Measurements from ENCODE around the gene PRRG1.
A peak's percentile ranks its signal among the peaks of the same experiment; 100 is the strongest.
"Not testable (repeated sequence)": the region's sequence is repeated elsewhere in the genome, so short reads cannot be mapped to it uniquely, and the experiment has no call there.

Gene PRRG1

GRCh38 chrX:37349221-37350033 is at the start of gene PRRG1:
PRRG1 (plus strand) TSS chrX:37349364; CDS start chrX:37406250, 56,886 bp downstream.
- DNase-seq (ENCODE audit: low read depth in 2 of 2), result peak in 1 of 2 donors; percentile 1

DNA sequence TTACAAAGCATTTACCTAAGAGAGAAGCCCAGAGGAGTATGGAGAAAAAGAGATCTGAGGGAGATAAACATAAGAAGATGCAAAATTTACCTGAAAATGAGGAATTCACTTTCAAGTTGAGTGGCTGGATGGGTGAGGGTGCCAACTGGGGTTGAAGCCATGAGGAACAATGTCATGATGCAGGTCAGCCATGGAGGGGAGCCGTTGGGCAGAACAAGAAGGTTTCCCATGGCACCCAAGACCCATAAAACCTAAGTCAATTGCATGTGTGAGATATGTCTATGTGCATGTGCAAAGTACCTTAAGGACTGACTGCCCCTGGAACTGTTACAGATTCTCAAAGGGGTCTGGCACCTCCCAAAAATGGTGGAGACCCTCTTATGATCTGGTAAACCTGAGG is 46.6 kb upstream of the PRRG1 start:
- DNase-seq (ENCODE audit: low read depth in 2 of 2), result no peak

DNA sequence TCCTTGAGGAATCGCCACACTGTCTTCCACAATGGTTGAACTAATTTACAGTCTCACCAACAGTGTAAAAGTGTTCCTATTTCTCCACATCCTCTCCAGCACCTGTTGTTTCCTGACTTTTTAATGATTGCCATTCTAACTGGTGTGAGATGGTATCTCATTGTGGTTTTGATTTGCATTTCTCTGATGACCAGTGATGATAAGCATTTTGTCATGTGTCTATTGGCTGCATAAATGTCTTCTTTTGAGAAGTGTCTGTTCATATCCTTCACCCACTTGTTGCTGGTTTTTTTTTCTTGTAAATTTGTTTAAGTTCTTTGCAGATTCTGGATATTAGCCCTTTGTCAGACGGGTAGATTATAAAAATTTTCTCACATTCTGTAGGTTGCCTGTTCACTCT is 43.9 kb upstream of the PRRG1 start:
- DNase-seq (ENCODE audit: low read depth in 2 of 2), result not testable (repeated sequence)

DNA sequence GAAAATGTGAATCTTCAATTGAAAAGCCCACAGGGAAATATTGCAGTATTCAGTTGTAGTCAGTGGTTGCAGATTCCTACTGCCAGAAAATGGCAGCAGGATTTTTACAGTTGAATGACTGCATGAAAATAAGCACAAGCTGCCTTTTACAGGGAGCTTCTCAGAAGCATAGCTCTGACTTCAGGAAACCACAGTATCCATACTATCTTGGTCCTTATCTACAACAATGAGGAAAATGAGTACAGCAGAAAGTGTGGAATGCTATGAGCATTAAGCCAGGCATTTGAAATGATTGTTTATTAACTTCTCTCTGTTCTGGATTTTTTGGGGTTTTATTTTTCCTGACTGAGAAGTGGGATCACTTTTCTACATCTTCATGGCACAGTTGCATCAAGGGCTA is 34.6 kb upstream of the PRRG1 start:
- no peak for DNase-seq (ENCODE audit: low read depth in 2 of 2)

DNA sequence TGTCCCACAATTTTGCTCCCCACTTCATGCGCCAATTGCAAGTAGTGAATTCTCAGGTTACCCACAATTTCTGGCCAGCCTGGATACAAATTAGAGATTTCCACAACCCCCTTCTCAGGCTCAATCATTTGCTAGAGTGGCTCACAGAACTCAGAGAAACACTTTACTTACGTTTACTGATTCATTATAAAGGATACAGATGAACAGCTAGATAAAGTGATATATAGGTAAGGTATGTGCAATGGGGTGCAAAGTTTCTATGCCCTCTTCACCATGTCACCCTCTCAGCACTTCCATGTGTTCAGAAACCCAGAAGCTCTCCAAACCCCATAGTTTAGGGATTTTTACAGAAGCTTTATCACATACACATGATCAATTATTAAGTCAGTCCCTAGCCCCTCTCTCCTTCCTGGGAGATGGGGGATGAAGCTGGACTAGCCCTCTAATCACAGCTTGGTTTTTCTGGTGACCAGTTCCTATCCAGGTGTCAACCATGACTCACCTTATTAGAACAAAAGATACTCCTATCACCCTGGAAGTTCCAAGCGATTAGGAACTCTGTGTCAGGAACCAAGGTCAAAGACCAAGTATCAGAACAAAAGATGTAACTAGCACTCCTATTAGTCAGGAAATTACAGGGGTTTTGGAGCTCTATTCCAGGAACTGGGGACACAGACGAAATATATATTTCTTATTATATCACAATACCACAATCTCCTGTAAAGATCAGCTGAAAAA is 33.5 kb upstream of the PRRG1 start:
- DNase-seq (ENCODE audit: low read depth in 2 of 2), result no peak

DNA sequence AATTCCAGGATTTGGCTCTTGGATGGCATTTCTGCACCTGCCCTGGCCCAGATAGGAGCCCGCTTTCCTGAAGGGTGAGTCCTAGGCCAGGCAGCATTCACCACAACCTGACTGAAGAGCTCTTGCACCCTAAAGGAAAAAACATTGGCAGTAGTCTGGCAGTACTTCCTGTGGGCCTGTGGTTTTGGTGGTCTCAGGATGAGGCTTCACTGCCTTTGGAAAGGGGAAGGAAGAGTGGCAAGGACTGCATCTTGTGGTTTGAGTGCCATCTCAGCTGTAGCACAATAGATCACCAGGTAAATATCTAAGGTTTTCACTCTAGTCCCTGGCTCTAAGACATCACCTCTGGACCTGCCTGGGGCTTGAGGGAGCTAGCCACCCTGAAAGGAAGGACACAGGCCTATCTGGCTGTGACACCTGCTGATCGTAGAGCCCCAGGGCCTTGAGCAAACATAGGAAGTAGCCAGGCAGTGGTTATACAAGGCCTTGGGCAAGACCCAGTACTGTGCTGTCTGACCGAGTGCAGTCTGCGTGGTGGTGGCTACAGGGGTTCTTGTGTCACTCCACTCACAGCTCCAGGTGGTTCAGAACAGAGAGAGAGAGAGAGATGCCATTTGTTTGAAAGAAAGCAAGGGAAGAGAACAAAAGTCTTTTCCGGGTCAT is 28.5 kb upstream of the PRRG1 start:
- DNase-seq (ENCODE audit: low read depth in 2 of 2), result no peak

DNA sequence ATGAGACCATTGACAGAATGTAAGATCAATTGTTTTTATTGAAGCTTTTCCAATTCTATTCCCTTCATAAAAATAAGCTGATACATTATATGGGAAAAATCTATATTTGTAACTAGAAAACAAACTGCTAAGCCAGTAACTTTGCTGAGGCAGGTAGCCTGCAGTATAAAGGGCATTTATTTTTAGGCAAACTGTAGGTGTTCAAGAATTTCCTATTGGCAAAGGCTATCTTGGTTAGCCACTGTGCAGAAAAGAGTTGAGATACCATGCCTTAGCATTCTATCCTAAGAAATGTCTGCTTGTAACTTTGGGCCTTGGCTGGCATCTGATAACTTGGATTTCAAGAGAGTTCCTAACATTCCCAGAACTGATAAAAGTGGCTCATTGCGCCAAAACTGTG is 18.5 kb upstream of the PRRG1 start:
- DNase-seq (ENCODE audit: low read depth in 2 of 2), result no peak

- no peak for DNase-seq (ENCODE audit: low read depth in 2 of 2)
Observed at GRCh38 chrX:37331546-37331945, 17.6 kb upstream of the PRRG1 start.

DNA sequence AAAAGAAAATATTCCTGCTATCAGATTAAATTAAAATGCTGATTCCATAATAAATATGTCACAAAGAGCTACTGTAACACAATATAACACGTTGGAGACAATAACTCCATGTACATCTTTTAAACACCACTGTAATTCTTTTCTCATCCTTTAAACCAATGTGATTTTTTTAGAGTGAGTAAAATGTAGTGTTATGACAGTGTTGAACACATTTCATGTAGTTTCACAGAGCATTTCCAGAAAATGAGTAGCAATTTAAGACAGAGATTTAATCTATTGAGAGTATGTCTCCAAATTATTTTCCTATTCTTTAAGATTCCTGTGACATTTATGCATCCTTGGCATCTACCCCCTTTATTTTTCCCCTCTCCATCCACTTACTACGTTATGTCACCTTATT is 17.1 kb upstream of the PRRG1 start:
- DNase-seq (ENCODE audit: low read depth in 2 of 2), result no peak

DNA sequence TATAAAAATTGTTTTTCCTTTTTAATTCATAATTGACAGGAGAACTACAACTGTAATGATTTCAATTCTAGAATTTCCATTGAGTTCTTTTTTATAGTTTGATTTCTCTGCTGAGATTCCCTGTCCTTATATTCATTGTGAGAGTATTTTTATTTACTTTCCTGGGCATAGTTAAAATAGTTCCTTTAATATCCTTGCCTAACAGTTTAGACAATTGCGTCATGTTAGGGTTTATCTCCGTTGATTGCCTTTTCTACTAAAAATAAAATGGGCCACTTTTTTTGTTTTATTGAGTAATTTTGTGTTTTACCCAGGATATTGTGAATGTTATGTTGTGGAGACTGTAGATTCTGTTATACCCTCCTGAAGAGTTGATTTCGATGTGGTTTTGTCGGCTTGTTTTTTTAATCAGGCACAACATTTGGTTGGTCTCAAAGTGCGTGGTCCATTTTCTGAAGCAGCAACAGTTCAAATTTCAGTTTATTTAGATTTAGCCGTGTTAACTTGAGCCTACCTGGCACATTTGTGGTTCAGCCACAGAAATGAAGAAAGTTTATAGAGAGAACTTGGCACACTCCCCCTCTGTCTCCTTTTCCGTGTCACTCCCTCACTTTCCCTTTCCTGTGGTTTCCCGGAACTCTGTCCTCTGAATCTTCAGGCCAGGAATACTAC is 16.0 kb upstream of the PRRG1 start:
- DNase-seq (ENCODE audit: low read depth in 2 of 2), result no peak

GRCh38 chrX:37347420-37347819 is 1.7 kb upstream of the PRRG1 start:
- no peak for DNase-seq (ENCODE audit: low read depth in 2 of 2)

- no peak for DNase-seq (ENCODE audit: low read depth in 2 of 2)
Observed at GRCh38 chrX:37348231-37348970, 763 bp upstream of the PRRG1 start.

- no peak for DNase-seq (ENCODE audit: low read depth in 2 of 2)
Observed at GRCh38 chrX:37348971-37349220, 268 bp upstream of the PRRG1 start.

DNA sequence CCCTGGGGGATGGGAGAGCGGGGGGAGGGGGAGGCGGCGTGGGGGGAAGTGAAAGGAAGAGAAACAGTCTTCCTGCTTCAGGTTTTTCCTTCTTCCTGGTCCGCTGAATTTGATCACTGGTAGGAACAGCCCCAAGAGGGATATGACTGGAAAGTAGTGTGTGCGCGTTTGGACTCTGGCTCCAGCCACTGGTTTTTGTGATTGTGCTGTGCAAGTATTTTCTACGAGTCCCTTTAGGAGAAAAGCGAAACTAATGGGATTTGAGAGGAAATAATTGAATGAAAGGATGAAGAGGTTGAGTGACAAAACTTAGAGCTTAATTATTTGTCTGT is 836 bp downstream of the PRRG1 start:
- DNase-seq (ENCODE audit: low read depth in 2 of 2), result no peak

DNA sequence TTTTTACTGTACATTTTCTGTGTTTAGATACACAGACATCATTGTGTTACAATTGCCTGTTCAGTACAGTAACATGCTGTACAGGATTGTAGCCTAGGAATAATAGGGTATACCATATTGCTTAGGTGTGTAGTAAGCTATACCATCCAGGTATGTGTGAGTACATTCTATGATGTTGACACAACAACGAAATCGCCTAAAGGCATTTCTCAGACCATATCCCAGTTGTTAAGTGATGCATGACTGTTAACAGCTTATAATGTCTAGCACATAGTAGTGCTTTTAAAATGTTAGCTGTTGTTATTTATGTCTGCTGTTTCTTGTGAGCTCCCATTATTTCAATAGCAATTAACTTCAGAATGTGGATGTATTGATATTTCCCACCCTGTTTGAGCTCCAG is 4.5 kb downstream of the PRRG1 start:
- no peak for DNase-seq (ENCODE audit: low read depth in 2 of 2)

DNA sequence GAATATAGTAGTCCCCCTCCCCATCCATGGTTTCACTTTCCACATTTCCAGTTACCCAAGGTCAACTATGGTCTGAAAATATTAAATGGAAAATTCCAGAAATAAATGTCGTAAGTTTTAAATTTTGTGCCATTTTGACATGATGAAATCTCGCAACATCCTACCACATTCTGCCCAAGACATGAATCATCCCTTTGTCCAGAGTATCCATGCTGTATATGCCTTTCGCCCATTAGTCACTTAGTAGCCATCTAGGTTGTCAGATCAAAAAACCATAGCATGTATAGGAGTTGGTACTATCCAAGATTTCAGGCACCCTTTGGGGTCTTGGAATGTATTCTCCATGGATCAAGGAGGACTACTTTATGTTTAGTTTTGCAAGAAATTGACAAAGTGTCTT is 8.3 kb downstream of the PRRG1 start:
- DNase-seq (ENCODE audit: low read depth in 2 of 2), result no peak

GRCh38 chrX:37361596-37361995 is 12.4 kb downstream of the PRRG1 start:
- no peak for DNase-seq (ENCODE audit: low read depth in 2 of 2)

DNA sequence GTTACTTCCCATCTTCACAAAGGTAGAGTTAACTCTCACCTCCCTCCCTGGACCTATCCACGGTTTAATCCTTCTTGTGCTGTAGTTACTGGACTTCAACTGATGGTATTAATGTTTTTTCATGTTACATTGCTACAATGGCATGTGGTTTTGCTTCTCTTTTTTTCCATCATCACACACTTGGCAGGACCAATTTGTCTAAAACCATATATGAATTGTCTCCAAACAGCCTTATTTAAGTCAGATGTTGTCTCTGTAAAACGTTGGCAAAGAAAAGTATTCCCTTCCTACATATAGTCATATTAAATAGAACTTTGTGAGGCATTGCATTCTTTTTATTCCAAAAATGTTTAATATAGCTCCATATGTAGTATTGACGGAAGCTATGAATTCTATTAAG is 15.5 kb downstream of the PRRG1 start:
- no peak for DNase-seq (ENCODE audit: low read depth in 2 of 2)

GRCh38 chrX:37367946-37368345 is 18.8 kb downstream of the PRRG1 start:
- no peak for DNase-seq (ENCODE audit: low read depth in 2 of 2)

DNA sequence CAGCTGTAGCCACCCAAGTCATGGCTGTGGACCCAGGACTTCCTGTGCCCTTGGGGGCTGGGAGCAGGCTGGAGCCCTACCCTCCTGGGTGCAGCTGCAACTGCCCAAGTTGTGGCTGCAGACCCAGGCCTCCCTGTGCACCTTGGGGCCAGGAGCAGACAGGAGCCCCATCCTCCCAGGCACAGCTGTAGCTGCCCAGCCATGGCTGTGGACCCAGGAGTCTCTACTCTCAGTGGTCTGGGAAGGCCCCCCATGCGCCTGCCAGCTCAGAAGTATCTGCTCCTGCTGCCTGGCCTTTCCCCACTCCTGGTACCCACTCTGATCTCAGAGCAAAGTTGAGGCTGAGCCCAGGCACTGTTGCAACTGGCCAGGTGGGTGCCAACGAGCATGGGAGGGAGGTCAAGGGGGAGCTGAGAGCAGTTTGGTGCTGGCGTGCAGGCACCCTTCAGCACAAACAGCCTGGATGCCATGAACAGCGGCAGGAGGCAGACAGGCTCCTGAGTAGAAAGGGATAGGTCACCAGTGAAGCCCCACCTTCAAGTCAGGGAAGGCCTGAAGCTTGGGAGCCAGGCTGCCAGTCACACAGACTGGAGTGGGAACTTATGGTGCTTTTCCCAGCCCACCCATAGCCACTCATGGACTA is 21.5 kb downstream of the PRRG1 start:
- DNase-seq (ENCODE audit: low read depth in 2 of 2), result no peak

DNA sequence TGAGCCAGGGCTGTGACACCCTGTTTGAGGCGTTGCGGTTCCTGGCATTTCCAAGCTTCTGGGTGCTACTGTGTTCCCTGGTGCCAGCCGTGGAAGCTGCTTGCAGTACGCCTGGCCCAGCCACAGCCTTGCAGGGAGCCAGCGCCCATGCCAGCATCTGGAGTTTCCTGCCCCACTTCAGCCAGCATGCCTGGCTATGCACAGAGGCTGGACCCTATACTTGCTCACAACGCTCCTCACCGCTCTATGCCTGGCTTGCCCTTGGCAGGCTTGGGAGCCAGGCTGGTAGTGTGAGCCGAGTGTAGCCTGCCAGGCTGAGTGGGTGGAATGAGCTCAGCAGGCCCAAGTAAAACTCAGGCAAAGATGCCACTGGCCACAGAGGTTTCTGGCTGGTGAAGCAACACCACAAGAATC is 22.4 kb downstream of the PRRG1 start:
- DNase-seq (ENCODE audit: low read depth in 2 of 2), result no peak
